Peyer's patch (tissue), 4 donors: ENCODE results near the gene PRTG. TPM values are rescaled to one million over a fixed set of nuclear protein-coding genes. Genes with fewer than 3 reads are reported as not detected.

ENCODE experiments used
- DNase-seq, 3 donors: peaks; one replicate each; pipeline ENCODE4 v3.0.0-alpha.2; 2017 to 2019
- H3K27ac ChIP-seq, 4 donors: fragments of 200-600 bp; sonication (generic); one replicate each; pipeline ENCODE4 v1.5.1; 2016 to 2019
- H3K27me3 ChIP-seq, 2 donors: fragments of 200-600 bp; sonication (generic); one replicate each; pipeline ENCODE4 v1.5.1; 2019
- H3K36me3 ChIP-seq, 3 donors: fragments of 200-600 bp; sonication (generic); one replicate each; pipeline ENCODE4 v1.5.1; 2016 to 2019
- H3K4me1 ChIP-seq, 4 donors: fragments of 200-600 bp; sonication (generic); one replicate each; pipeline ENCODE4 v1.5.1; 2016 to 2019
- H3K4me3 ChIP-seq, 4 donors: fragments of 200-600 bp; sonication (generic); 1 replicate in 3 of 4; 2 replicates in 1 of 4; pipeline ENCODE4 v1.5.1; 2016 to 2019; ENCODE audit warnings: mild to moderate bottlenecking in 1 of 4
- H3K9me3 ChIP-seq, 4 donors: fragments of 200-600 bp; sonication (generic); one replicate each; pipeline ENCODE4 v1.5.1; 2016 to 2019; ENCODE audit warnings: mild to moderate bottlenecking in 1 of 4
- CTCF ChIP-seq, 6 experiments: fragments of 450-650 bp in 4 of 6; fragments of 200-600 bp in 2 of 6; sonication (generic) in 1 of 6; IDR thresholded peaks; one replicate each; pipeline ENCODE4 v1.5.1; 2017 to 2019; ENCODE audit warnings: antibody characterized with exemption in 6 of 6, mild to moderate bottlenecking in 3 of 6, moderate library complexity in 1 of 6
- POLR2A ChIP-seq, 2 donors: fragments of 450-650 bp; IDR thresholded peaks; one replicate each; pipeline ENCODE4 v1.5.1; 2017; ENCODE audit warnings: antibody characterized with exemption in 2 of 2, mild to moderate bottlenecking in 2 of 2, moderate library complexity in 2 of 2
- total RNA-seq, 4 donors: library from RNA; depleted of rRNA; stranded (reverse); fragments of >200 nt; gene quantifications; one replicate each; pipeline ENCODE4 v1.1.0, GENCODE V29; 2016

Gene PRTG
- total RNA-seq, 4 donors from 2014 or later = 0.19 to 6.6 (median 0.54) TPM; not detected in 1

- no peaks in the 10 kb centered on the region for H3K9me3 ChIP-seq
- H3K4me3 ChIP-seq = no peak overlapping the region
- TF ChIP-seq CTCF (IDR thresholded peaks at IDR 0.05) = no peak
- no peak for TF ChIP-seq POLR2A (IDR thresholded peaks at IDR 0.05)
- no peaks in the 10 kb centered on the region for H3K4me1 ChIP-seq
- no peaks in the 10 kb centered on the region for H3K27me3 ChIP-seq
- no peak overlapping the region for H3K27ac ChIP-seq
- DNase-seq = no peak
- H3K36me3 ChIP-seq = no peaks in the 10 kb centered on the region
Measured at GRCh38 chr15:55654561-55655031, 88.4 kb downstream of the PRTG start.

- TF ChIP-seq POLR2A (IDR thresholded peaks at IDR 0.05) = no peak
- no peak for TF ChIP-seq CTCF (IDR thresholded peaks at IDR 0.05)
- no peaks in the 10 kb centered on the region for H3K27me3 ChIP-seq
- H3K4me3 ChIP-seq = no peak overlapping the region
- no peaks in the 10 kb centered on the region for H3K9me3 ChIP-seq
- no peaks in the 10 kb centered on the region for H3K4me1 ChIP-seq
- no peak overlapping the region for H3K27ac ChIP-seq
- H3K36me3 ChIP-seq = no peaks in the 10 kb centered on the region
- no peak for DNase-seq
Measured at GRCh38 chr15:55652909-55653495, 90.0 kb downstream of the PRTG start.

GRCh38 chr15:55652359-55652758 is 90.6 kb downstream of the PRTG start:
- Histone ChIP-seq H3K4me3 (no peak overlapping the region), H3K4me1 (no peaks in the 10 kb centered on the region), H3K36me3 (no peaks in the 10 kb centered on the region), H3K9me3 (no peaks in the 10 kb centered on the region), H3K27me3 (no peaks in the 10 kb centered on the region), H3K27ac (no peak overlapping the region)
- no peak for TF ChIP-seq POLR2A (IDR thresholded peaks at IDR 0.05)
- no peak for TF ChIP-seq CTCF (IDR thresholded peaks at IDR 0.05)
- no peak for DNase-seq

- Histone ChIP-seq H3K36me3 (no peaks in the 10 kb centered on the region), H3K4me1 (no peaks in the 10 kb centered on the region), H3K27ac (no peak overlapping the region)
Measured at GRCh38 chr15:55649058-55649423, 93.9 kb downstream of the PRTG start.

GRCh38 chr15:55638764-55639163 is 104.2 kb downstream of the PRTG start:
- no peaks in the 10 kb centered on the region for H3K27me3 ChIP-seq
- no peak overlapping the region for H3K4me3 ChIP-seq
- TF ChIP-seq CTCF (IDR thresholded peaks at IDR 0.05) (no peak), POLR2A (IDR thresholded peaks at IDR 0.05) (no peak)
- no peak overlapping the region for H3K27ac ChIP-seq
- H3K9me3 ChIP-seq = no peaks in the 10 kb centered on the region
- no peaks in the 10 kb centered on the region for H3K4me1 ChIP-seq
- no peak for DNase-seq
- no peaks in the 10 kb centered on the region for H3K36me3 ChIP-seq

More at GRCh38 chr15:55649058-55649423, 93.9 kb downstream of the PRTG start:
- H3K4me3 ChIP-seq = no peak overlapping the region
- no peaks in the 10 kb centered on the region for H3K27me3 ChIP-seq
- TF ChIP-seq POLR2A (IDR thresholded peaks at IDR 0.05) (no peak), CTCF (IDR thresholded peaks at IDR 0.05) (no peak)
- H3K9me3 ChIP-seq = no peaks in the 10 kb centered on the region
- no peak for DNase-seq

- no peak for DNase-seq
Measured at GRCh38 chr15:55637086-55637485, 105.9 kb downstream of the PRTG start.

More at GRCh38 chr15:55637086-55637485, 105.9 kb downstream of the PRTG start:
- no peaks in the 10 kb centered on the region for H3K9me3 ChIP-seq
- TF ChIP-seq CTCF (IDR thresholded peaks at IDR 0.05) (no peak), POLR2A (IDR thresholded peaks at IDR 0.05) (no peak)
- H3K27ac ChIP-seq = no peak overlapping the region
- H3K4me1 ChIP-seq = no peaks in the 10 kb centered on the region
- H3K36me3 ChIP-seq = no peaks in the 10 kb centered on the region
- no peak overlapping the region for H3K4me3 ChIP-seq
- no peaks in the 10 kb centered on the region for H3K27me3 ChIP-seq
